B cell (primary cell): ENCODE data around the gene TMEM163. TPM values are rescaled to one million over a fixed set of nuclear protein-coding genes. Genes with fewer than 3 reads are reported as not detected.

Experiments
- ATAC-seq: fragments of 200-7000 bp; cut with Tn5 transposase; one replicate; pipeline ENCODE4 v1.10.0; 2021; ENCODE audit warnings: low read depth, mild to moderate bottlenecking, moderate number of reproducible peaks, moderate library complexity
- CTCF ChIA-PET: fragments of 350-600 bp; sonication (Branson Sonifier 250); formaldehyde crosslinking; loops from one replicate; lab custom pipeline; 2021; ENCODE audit warnings: antibody characterized with exemption, inconsistent platforms; lab: Charles Lee
- POLR2A ChIA-PET: fragments of 350-600 bp; sonication (Branson Sonifier 250); formaldehyde crosslinking; loops from one replicate; lab custom pipeline; 2021; ENCODE audit warnings: antibody characterized with exemption; lab: Charles Lee
- DNase-seq: peaks from one replicate; pipeline ENCODE4 v3.0.0; 2013
- H2AFZ ChIP-seq: 2 replicates; pipeline ENCODE4 v1.6.1; 2012; ENCODE audit warnings: mild to moderate bottlenecking, low read depth, low read length; ENCODE audit not compliant: insufficient read depth, poor library complexity, severe bottlenecking
- H3K27ac ChIP-seq, 2 donors: 1 replicate in 1 of 2; 2 replicates in 1 of 2; pipeline ENCODE4 v1.5.1; 2012 to 2013; ENCODE audit warnings: low read length in 2 of 2, mild to moderate bottlenecking in 2 of 2, moderate library complexity in 1 of 2
- H3K27me3 ChIP-seq, 4 experiments: fragments of 200-600 bp in 1 of 4; sonication (generic) in 1 of 4; replicated peaks in 1 of 4; 1 replicate in 2 of 4; 2 replicates in 2 of 4; pipeline versions ENCODE4 v1.6.1 to v1.7.0; 2013 to 2016; ENCODE audit warnings: low read length in 3 of 4, mild to moderate bottlenecking in 2 of 4, mixed read lengths in 1 of 4, moderate library complexity in 1 of 4; ENCODE audit not compliant: insufficient read depth in 4 of 4, control insufficient read depth in 3 of 4; ENCODE audit errors: control extremely low read depth in 1 of 4
- H3K36me3 ChIP-seq, 2 experiments: replicated peaks in 1 of 2; 1 replicate in 1 of 2; 2 replicates in 1 of 2; pipeline versions ENCODE4 v1.6.1 to v1.7.1; 2013; ENCODE audit warnings: low read length in 1 of 2; ENCODE audit not compliant: insufficient read depth in 2 of 2, control insufficient read depth in 1 of 2; ENCODE audit errors: control extremely low read depth in 1 of 2, extremely low read depth in 1 of 2
- H3K4me1 ChIP-seq, 2 donors: fragments of 200-600 bp in 1 of 2; sonication (generic) in 1 of 2; 1 replicate in 1 of 2; 2 replicates in 1 of 2; pipeline versions ENCODE4 v1.5.1 to v1.6.1; 2013 to 2017; ENCODE audit warnings: low read length in 2 of 2; ENCODE audit not compliant: control insufficient read depth in 2 of 2, insufficient read depth in 2 of 2
- H3K4me2 ChIP-seq: replicated peaks from 2 replicates; pipeline ENCODE3; 2012; ENCODE audit warnings: mild to moderate bottlenecking, low read depth, low read length; ENCODE audit not compliant: poor library complexity, severe bottlenecking
- H3K4me3 ChIP-seq, 5 experiments: fragments of 200-600 bp in 1 of 5; sonication (generic) in 1 of 5; 1 replicate in 3 of 5; 2 replicates in 2 of 5; pipeline versions ENCODE4 v1.5.1 to v1.7.0; 2011 to 2016; ENCODE audit warnings: low read length in 4 of 5, mild to moderate bottlenecking in 4 of 5, low read depth in 2 of 5, control low read depth in 1 of 5, moderate library complexity in 1 of 5; ENCODE audit not compliant: insufficient read depth in 1 of 5; ENCODE audit errors: control extremely low read depth in 1 of 5, extremely low read depth in 1 of 5
- H3K79me2 ChIP-seq: fragments of 200-600 bp; sonication (generic); one replicate; pipeline ENCODE4 v1.6.0; 2016; ENCODE audit warnings: low read length; ENCODE audit not compliant: control insufficient read depth, insufficient read depth
- H3K9ac ChIP-seq: fragments of 200-600 bp; sonication (generic); 2 replicates; pipeline ENCODE4 v1.6.1; 2017; ENCODE audit warnings: mild to moderate bottlenecking, low read length, moderate library complexity
- H3K9me3 ChIP-seq, 3 donors: one replicate each; pipeline versions ENCODE4 v1.6.1 to v1.7.1; 2013; ENCODE audit warnings: low read length in 2 of 3; ENCODE audit not compliant: control insufficient read depth in 2 of 3, insufficient read depth in 1 of 3; ENCODE audit errors: control extremely low read depth in 1 of 3
- H4K20me1 ChIP-seq: 2 replicates; pipeline ENCODE4 v1.6.0; 2012; ENCODE audit warnings: mild to moderate bottlenecking, low read length; ENCODE audit not compliant: insufficient read depth, control insufficient read depth, poor library complexity, severe bottlenecking
- H3K27ac Mint-ChIP-seq: one replicate; pipeline ENCODE4 v1.8.0; 2021; ENCODE audit warnings: mixed read lengths
- H3K27me3 Mint-ChIP-seq: one replicate; pipeline ENCODE4 v1.8.0; 2021; ENCODE audit warnings: mixed read lengths
- H3K4me1 Mint-ChIP-seq: one replicate; pipeline ENCODE4 v1.8.0; 2021; ENCODE audit warnings: mixed read lengths
- H3K4me3 Mint-ChIP-seq: one replicate; pipeline ENCODE4 v1.8.0; 2021; ENCODE audit warnings: mixed read lengths
- H3K9me3 Mint-ChIP-seq: one replicate; pipeline ENCODE4 v1.8.0; 2022; ENCODE audit warnings: mixed read lengths; ENCODE audit not compliant: insufficient read depth
- EZH2 ChIP-seq: IDR thresholded peaks from 2 replicates; pipeline ENCODE4 v1.6.1; 2012; ENCODE audit warnings: borderline replicate concordance, low read depth, mild to moderate bottlenecking, moderate library complexity, low read length; ENCODE audit not compliant: insufficient read depth, poor library complexity, severe bottlenecking
- WGBS: methylation state at CpG from one replicate; pipeline ENCODE4 v1.1.5; 2013; ENCODE audit warnings: missing lambda C conversion rate; ENCODE audit not compliant: insufficient coverage; 5-methylcytosine and 5-hydroxymethylcytosine counted together
- intact Hi-C: fragments of 100-400 bp; cut with micrococcal nuclease; formaldehyde crosslinking; loops from one replicate; pipeline ENCODE4 v1.10.0; 2022
- polyA plus RNA-seq: library from polyadenylated mRNA; depleted of rRNA; stranded (reverse); fragments of >200 nt; gene quantifications from 2 replicates; pipeline ENCODE4 v1.2.3, GENCODE V29; 2012
- total RNA-seq, 2 donors: library from RNA; stranded (reverse); fragments of 120-200 nt in 1 of 2; gene quantifications; 1 replicate in 1 of 2; 2 replicates in 1 of 2; pipeline versions ENCODE4 v1.2.3 to v1.2.4, GENCODE V29; 2013 to 2022
- TF ChIP-seq, protein P1 (sequence below): fragments of 200-600 bp; IDR thresholded peaks from one replicate; pipeline ENCODE4 v1.8.0; 2022; ENCODE audit warnings: antibody characterized with exemption, mild to moderate bottlenecking

Gene TMEM163
- total and polyA plus RNA-seq, 2 donors (not counting 1 experiment from before 2014, with no cell fraction given), result 2.6 to 5.6 TPM

DNA sequence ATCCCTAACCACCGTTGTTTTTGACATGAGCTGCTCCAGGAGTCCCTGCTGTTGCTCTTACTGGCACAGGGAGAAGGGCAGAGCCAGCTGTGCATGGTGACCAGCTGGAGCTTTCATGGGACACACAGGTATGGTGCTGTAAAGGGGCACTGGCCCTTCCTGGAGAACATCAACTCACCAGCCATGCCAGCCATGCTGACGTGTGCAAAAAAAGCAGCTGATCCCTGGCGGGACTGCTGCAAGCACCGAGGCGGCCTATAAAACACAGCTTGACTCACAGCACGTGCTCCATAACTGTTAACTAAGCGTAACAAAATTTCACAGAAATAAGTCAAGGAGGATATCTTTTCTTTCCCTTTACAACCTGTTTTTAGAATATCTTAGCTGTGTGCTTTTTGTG, 165.1 kb downstream of the TMEM163 start:
- Histone ChIP-seq H3K36me3 (no peaks in the 10 kb centered on the region), H3K9me3 (no peaks in the 10 kb centered on the region), H3K79me2 (no peaks in the 10 kb centered on the region), H3K27me3 (no peaks in the 10 kb centered on the region), H2AFZ (no peak overlapping the region), H3K9ac (no peak overlapping the region), H3K4me1 (no peaks in the 10 kb centered on the region), H3K27ac (no peak overlapping the region), H3K4me3 (no peak overlapping the region), H4K20me1 (no peaks in the 10 kb centered on the region), H3K4me2 (no peak overlapping the region)
- Mint-ChIP-seq H3K4me1 (no peaks in the 10 kb centered on the region), H3K9me3 (no peaks in the 10 kb centered on the region), H3K4me3 (no peak overlapping the region), H3K27me3 (no peaks in the 10 kb centered on the region), H3K27ac (no peak overlapping the region)
- 98% methylated on average over 5 of the region's 7 CpGs for WGBS
- ATAC-seq (no peak), DNase-seq (no peak)
- intact Hi-C loops, result no loop called here
- CTCF ChIA-PET, result no interaction called here
- TF ChIP-seq, protein P1, sequence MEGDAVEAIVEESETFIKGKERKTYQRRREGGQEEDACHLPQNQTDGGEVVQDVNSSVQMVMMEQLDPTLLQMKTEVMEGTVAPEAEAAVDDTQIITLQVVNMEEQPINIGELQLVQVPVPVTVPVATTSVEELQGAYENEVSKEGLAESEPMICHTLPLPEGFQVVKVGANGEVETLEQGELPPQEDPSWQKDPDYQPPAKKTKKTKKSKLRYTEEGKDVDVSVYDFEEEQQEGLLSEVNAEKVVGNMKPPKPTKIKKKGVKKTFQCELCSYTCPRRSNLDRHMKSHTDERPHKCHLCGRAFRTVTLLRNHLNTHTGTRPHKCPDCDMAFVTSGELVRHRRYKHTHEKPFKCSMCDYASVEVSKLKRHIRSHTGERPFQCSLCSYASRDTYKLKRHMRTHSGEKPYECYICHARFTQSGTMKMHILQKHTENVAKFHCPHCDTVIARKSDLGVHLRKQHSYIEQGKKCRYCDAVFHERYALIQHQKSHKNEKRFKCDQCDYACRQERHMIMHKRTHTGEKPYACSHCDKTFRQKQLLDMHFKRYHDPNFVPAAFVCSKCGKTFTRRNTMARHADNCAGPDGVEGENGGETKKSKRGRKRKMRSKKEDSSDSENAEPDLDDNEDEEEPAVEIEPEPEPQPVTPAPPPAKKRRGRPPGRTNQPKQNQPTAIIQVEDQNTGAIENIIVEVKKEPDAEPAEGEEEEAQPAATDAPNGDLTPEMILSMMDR, result no peak
- no peak for TF ChIP-seq EZH2
- POLR2A ChIA-PET, result no interaction called here

DNA sequence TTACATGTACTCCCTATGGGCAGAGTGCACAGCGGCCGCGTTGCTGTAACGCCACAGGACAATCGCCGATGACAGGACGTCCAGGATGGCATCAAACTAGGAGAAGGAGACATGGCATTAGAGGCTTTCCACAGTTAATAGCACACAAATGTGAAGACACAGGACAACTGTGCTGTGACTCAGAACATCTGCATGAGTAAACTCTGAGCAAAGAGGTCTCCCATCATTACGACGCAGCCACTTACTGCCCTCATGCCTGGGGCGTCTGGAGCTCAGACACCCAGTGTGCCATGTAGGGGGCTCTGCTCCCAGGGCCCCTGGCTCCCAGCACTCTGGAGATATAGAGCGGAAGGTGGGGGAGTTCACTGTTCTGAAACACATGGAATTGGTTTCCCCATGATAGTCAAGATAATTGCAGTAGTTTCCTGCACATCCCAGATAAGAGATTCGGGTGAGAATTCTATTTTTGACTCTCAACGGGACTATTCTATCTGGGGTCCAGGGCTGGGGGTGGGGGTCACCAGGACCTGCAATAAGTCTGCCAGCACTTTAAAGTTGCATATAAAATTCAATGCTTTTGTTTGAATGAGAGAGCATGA, 168.1 kb downstream of the TMEM163 start:
- 94% methylated on average over 13 of the region's 13 CpGs for WGBS
- intact Hi-C loops, result no loop called here
- no peak overlapping the region for H3K4me3 ChIP-seq
- no peaks in the 10 kb centered on the region for H3K4me1 Mint-ChIP-seq
- H3K9me3 Mint-ChIP-seq, result no peaks in the 10 kb centered on the region
- no peak overlapping the region for H3K27ac Mint-ChIP-seq
- H4K20me1 ChIP-seq, result no peaks in the 10 kb centered on the region
- H3K36me3 ChIP-seq, result no peaks in the 10 kb centered on the region
- ATAC-seq (no peak), DNase-seq (no peak)
- ChIA-PET CTCF (no interaction called here), POLR2A (no interaction called here)
- H3K4me2 ChIP-seq, result no peak overlapping the region
- H3K4me1 ChIP-seq, result no peaks in the 10 kb centered on the region
- no peak overlapping the region for H3K9ac ChIP-seq
- no peak overlapping the region for H2AFZ ChIP-seq
- no peaks in the 10 kb centered on the region for H3K9me3 ChIP-seq
- no peaks in the 10 kb centered on the region for H3K79me2 ChIP-seq
- TF ChIP-seq, protein P1, result no peak
- no peak for TF ChIP-seq EZH2
- no peak overlapping the region for H3K27ac ChIP-seq
- H3K27me3 Mint-ChIP-seq, result no peaks in the 10 kb centered on the region
- H3K27me3 ChIP-seq, result no peaks in the 10 kb centered on the region
- no peak overlapping the region for H3K4me3 Mint-ChIP-seq
